ENCODE measurements around the gene C16orf96.

C16orf96 gene

GRCh38 chr16:4599037-4599436 is 42.9 kb downstream of the C16orf96 start:
- in situ Hi-C loops (cut with MboI; ENCODE audit: low sequenced_read_pairs) = no loop called here

GRCh38 chr16:4599545-4599944 is 43.4 kb downstream of the C16orf96 start:
- in situ Hi-C loops (cut with MboI; ENCODE audit: low sequenced_read_pairs) = no loop called here

DNA sequence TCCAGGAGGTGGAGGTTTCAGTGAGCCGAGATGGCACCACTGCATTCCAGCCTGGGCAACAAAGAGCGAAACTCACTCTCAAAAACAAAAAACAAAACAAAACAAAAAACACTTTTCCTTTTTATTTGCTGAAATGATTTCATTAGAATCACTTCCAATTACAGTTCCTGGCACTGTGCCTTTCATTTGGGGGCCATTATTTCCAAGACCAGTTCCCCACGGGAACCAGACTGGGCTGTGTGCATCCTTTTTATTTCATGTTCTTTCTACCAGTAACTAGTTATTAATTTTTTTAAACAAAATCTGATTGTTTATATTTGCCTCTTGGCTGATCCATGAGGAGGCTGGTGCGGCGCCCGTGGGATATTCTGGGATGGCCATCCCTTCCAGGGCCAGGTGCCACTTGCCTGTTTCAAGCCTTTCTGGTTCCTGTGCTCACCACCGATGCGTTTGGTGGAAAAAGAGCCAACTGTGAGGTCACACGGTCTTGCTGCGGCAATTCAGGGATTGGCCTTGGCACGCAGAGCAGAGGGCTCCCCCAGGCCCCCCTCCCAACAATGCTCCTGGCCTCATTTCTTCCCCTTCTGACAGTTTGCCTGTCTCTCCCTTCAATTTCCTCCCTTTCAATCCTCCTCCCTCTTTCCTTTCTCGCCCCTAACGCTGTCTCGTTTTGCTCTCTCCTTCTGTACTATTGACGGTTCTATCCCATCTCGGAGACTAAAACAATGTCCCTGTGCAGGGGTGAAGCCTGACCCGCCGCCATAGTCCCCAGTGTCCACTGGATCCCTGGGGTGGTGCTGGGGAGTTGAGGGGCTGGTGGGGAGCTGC is 45.1 kb downstream of the C16orf96 start:
- in situ Hi-C loops (cut with MboI; ENCODE audit: low sequenced_read_pairs) = no loop called here

- in situ Hi-C loops (cut with MboI; ENCODE audit: low sequenced_read_pairs) = no loop called here
Observed at GRCh38 chr16:4601864-4602186, 45.7 kb downstream of the C16orf96 start.

GRCh38 chr16:4602331-4602730 is 46.2 kb downstream of the C16orf96 start:
- in situ Hi-C loops (cut with MboI; ENCODE audit: low sequenced_read_pairs) = no loop called here

GRCh38 chr16:4603624-4604170 is 47.6 kb downstream of the C16orf96 start:
- in situ Hi-C loops (cut with MboI; ENCODE audit: low sequenced_read_pairs) = no loop called here

DNA sequence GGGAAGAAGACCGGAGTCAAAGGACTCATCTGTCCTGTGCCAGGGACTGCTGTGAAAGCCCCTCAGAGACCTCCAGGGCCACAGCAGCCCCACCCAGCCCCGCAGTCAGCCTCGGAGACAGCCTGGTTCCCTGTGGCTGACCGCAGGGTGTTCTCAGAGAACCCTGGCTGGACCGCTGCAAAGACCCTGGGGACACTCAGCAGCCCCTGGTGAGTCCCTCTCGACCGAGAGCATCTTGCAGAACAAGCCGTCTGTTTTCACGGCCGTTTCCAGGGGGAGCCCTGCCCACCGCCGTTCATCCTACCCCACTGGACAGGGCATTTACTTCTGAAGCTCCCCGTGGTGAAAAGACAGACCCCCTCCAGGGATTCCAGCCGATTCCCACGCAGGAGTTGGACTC is 48.3 kb downstream of the C16orf96 start:
- in situ Hi-C loops (cut with MboI; ENCODE audit: low sequenced_read_pairs) = no loop called here

- in situ Hi-C loops (cut with MboI; ENCODE audit: low sequenced_read_pairs) = no loop called here
Observed at GRCh38 chr16:4606354-4606753, 50.2 kb downstream of the C16orf96 start.

DNA sequence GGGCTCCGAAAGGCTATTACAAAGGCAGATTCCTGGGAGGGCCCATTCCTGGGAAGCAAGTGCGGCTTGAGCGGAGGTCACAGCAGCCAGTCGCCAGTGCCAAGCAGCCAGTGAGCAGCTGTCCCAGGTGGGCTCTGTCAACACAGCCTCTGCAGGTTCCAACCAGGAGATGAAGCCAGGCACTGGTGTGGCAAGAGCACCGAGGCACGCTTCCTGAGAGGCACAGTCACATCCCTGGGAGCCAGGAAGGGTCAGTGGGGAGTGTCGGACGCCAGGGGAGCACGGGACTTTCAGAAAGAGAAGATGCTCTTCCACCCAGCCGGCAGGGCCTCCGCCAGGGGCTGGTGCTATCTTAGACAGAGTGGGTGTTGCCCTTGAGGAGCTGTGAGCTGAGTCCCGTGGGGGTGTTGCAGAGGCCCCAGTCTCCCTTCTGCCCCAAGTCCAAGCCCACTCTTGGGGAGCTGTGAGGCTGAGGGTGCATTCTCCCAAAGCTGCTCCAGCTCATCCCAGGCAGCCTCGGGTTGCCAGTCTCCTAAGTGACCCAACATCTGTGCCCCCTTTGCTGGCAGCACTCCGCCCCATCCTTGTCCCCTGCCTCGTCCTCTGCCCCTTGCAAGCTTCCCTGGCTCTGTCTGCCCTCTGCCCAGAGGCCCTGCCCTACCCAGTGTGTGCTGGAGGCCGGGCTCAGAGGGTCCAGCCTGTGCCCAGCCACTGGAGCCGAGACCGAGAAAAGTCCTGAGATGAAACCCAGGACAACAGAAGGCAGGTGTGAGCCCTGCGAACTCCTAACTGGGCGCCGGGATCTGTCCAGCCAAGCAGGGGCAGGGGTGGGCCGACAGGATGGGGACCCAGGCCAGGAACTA is 51.9 kb downstream of the C16orf96 start:
- in situ Hi-C loops (cut with MboI; ENCODE audit: low sequenced_read_pairs) = no loop called here

DNA sequence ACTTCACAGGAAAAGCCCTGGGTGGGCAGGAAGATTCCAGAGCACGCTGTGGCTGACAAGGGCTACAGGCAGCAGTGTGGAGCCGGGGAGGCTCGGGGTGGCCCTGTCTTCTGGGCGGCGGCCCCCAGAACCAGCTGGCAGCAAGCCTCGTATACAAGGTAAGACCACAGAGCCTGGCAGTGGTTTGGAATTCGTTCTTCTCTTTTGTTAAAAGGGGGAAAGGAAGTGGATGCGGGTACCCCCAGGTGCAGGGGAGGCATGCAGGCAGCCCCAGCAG is 52.5 kb downstream of the C16orf96 start:
- in situ Hi-C loops (cut with MboI; ENCODE audit: low sequenced_read_pairs) = no loop called here

DNA sequence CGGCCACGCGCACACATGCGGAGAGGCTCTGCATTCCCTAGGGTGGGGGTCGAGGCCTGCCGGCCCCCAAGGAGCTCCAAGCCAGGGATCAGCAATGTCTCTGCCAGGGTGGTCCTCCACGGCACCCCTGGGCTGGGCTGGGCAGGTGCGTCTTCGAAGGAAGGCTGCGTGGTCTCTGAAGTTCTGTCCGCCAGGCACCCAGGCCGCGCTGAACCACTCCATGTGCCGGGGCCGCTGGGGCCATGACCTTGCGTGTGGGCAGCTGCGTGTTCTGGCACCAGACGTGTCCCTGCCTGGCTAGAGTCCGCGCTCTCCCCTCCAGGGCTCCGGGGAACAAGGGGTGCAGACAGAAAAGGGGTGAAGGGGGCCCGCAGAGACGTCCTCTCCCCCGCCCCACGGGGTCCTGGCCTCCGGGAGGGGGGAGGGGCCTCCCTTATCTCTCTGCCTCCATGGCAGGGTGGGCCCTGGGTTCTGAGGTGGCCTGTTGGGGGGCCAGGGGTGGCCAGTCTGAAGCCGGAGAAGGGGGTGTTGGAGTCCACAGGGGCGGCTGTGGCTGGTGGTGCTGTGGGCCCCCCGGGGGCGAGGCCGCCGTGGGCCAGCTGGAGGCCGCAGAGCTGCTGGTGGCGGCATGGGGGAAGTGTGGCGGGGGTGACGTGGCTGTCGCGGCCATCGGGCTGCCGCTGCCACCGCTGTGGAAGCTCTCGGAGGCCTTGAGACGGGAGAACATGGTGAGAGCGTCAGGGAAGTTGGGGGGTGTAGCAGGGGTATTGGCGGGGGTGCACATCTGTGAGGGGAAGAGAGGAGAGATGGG is 53.3 kb downstream of the C16orf96 start:
- in situ Hi-C loops (cut with MboI; ENCODE audit: low sequenced_read_pairs) = no loop called here

DNA sequence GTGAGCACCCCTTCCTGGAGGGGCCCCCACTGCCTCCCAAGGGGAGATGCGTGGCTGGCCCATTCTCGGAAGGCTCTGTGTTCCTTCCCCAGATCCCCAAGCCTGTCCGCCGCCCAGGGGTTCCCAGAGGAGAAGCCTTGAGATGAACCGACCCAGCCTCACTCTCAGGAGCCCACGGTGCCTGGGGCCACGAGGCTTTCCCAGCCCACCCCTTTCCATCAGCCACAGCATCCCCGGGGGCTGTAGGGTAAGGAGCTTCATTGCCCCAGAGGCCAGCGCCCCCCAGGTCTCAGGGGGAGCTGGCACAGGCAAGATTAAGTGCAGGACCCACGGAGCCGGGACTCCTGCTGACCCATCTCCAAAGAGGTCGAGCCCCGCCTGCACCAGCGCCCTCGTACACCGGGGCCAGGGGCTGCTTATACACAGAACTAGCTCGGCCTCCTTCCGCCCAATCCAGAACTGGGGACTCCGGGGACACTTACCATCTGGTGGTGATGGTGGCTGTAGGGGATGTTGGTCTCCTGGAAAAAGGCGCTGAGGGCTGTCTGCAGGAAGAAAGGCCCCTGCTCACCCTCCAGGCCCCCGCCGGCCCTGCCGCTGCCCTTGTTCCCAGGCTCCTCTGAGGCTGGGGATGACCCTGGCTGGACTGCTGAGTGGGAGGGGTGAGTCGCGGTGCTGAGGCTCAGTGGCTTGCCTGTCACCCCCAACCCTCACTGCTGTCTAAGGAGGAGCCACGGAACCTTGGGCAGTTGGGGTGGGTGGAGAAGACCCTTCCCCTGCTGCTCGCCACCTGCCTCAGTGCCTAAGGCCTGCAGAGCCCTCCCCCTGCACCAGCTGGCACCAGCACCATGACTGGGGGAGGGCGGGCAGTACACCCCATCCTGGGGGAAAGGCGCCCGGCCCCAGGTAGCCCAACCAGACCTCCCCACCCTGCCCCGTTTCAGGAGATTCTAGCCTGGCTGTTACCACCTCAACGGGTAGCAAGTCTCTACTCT is 54.2 kb downstream of the C16orf96 start:
- in situ Hi-C loops (cut with MboI; ENCODE audit: low sequenced_read_pairs) = no loop called here

GRCh38 chr16:4611337-4612021 is 55.3 kb downstream of the C16orf96 start:
- in situ Hi-C loops (cut with MboI; ENCODE audit: low sequenced_read_pairs) = no loop called here

DNA sequence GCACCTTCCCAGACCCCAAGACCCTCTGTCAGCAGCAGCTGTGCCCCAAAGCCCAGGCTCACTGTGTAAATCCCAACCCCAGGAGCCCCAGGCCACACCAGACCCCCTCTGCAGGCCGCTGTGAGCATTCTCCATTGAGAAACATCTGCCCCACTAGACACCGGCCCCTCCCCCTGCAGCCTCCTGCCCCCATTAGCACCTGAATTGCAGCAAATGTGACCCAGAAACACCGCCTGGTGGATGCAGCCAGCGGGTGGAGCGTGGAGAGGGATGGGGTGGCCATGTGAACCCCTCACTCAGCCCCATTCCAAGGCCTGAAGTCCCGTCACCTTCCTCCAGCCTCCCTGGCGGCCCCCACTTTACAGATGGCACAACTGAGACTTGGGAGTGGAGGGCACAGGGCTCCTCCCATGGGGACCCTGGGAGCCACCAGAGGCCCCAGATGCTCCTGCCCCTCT is 56.4 kb downstream of the C16orf96 start:
- in situ Hi-C loops (cut with MboI; ENCODE audit: low sequenced_read_pairs) = no loop called here

GRCh38 chr16:4612977-4613635 is 57.0 kb downstream of the C16orf96 start:
- in situ Hi-C loops (cut with MboI; ENCODE audit: low sequenced_read_pairs) = no loop called here

GRCh38 chr16:4613636-4614570 is 57.8 kb downstream of the C16orf96 start:
- in situ Hi-C loops (cut with MboI; ENCODE audit: low sequenced_read_pairs) = no loop called here

- in situ Hi-C loops (cut with MboI; ENCODE audit: low sequenced_read_pairs) = no loop called here
Observed at GRCh38 chr16:4614571-4615383, 58.6 kb downstream of the C16orf96 start, which contains the start of gene UBALD1. Gene UBALD1, minus strand, starts transcription at chr16:4614888. Its CDS starts 91 bp downstream, at chr16:4614797.
